VCaP (cell line): ENCODE results near the gene CENPH.
A peak's percentile ranks its signal among the peaks of the same experiment; 100 is the strongest.

Experiments
- H3K27ac ChIP-seq: fragments of 450-650 bp; 2 replicates; pipeline ENCODE4 v1.5.1; 2017
- CTCF ChIP-seq: fragments of 450-650 bp; conservative IDR thresholded peaks from 2 replicates; pipeline ENCODE4 v1.5.1; 2017; ENCODE audit warnings: mild to moderate bottlenecking, moderate library complexity

CENPH gene

GRCh38 chr5:69184621-69185020 lies 4.8 kb upstream of the CENPH start:
- H3K27ac ChIP-seq: no peak overlapping the region
- TF ChIP-seq CTCF: no peak

- TF ChIP-seq CTCF: no peak
- no peak overlapping the region for H3K27ac ChIP-seq
These were observed 2.0 kb upstream of the CENPH start for GRCh38 chr5:69187342-69187741.

GRCh38 chr5:69188811-69189161 lies 597 bp upstream of the CENPH start:
- no peak for TF ChIP-seq CTCF
- H3K27ac ChIP-seq: peak overlapping the region; percentile 84

- no peak for TF ChIP-seq CTCF
These were observed 13.1 kb downstream of the CENPH start for GRCh38 chr5:69202497-69202896.

GRCh38 chr5:69206528-69207190 lies 17.3 kb downstream of the CENPH start:
- no peak overlapping the region for H3K27ac ChIP-seq
- no peak for TF ChIP-seq CTCF

More at GRCh38 chr5:69202497-69202896, 13.1 kb downstream of the CENPH start:
- H3K27ac ChIP-seq: no peak overlapping the region

- no peak for TF ChIP-seq CTCF
- no peak overlapping the region for H3K27ac ChIP-seq
These were observed 20.2 kb downstream of the CENPH start for GRCh38 chr5:69209602-69210001.

- TF ChIP-seq CTCF: no peak
- H3K27ac ChIP-seq: no peak overlapping the region
These were observed 21.8 kb downstream of the CENPH start for GRCh38 chr5:69211200-69211599.

- H3K27ac ChIP-seq: no peak overlapping the region
- TF ChIP-seq CTCF: no peak
These were observed 22.6 kb downstream of the CENPH start for GRCh38 chr5:69212022-69212421.
